HG03378 (cell line): ENCODE data around the gene AGAP5.
"Not testable (repeated sequence)": the region's sequence is repeated elsewhere in the genome, so short reads cannot be mapped to it uniquely, and the experiment has no call there.

Source experiments
- ATAC-seq: cut with Tn5 transposase; IDR thresholded peaks from one replicate; pipeline ENCODE4 v1.9.1; 2021; ENCODE audit warnings: mild to moderate bottlenecking, moderate library complexity; ENCODE audit not compliant: unreplicated experiment

The AGAP5 gene

GRCh38 chr10:73662705-73663104 is 35.2 kb downstream of the AGAP5 start:
- not testable (repeated sequence) for ATAC-seq

GRCh38 chr10:73655990-73656298 is 42.0 kb downstream of the AGAP5 start, which contains the start of gene SYNPO2L:
SYNPO2L (minus strand) TSS chr10:73656029; CDS start chr10:73655922, 107 bp downstream.
- no peak for ATAC-seq

GRCh38 chr10:73655257-73655989 is 42.5 kb downstream of the AGAP5 start:
- ATAC-seq: no peak

- ATAC-seq: no peak
Observed at GRCh38 chr10:73653701-73654100, 44.2 kb downstream of the AGAP5 start.

- ATAC-seq: no peak
Observed at GRCh38 chr10:73653195-73653594, 44.7 kb downstream of the AGAP5 start.

GRCh38 chr10:73650537-73651331 is 47.2 kb downstream of the AGAP5 start:
- no peak for ATAC-seq

- no peak for ATAC-seq
Observed at GRCh38 chr10:73649876-73650536, 47.9 kb downstream of the AGAP5 start.

- no peak for ATAC-seq
Observed at GRCh38 chr10:73648975-73649829, 48.7 kb downstream of the AGAP5 start.

- ATAC-seq: no peak
Observed at GRCh38 chr10:73647875-73648651, 49.8 kb downstream of the AGAP5 start.

- ATAC-seq: no peak
Observed at GRCh38 chr10:73647211-73647874, 50.6 kb downstream of the AGAP5 start.

GRCh38 chr10:73646598-73647041 is 51.3 kb downstream of the AGAP5 start:
- ATAC-seq: no peak

- ATAC-seq: no peak
Observed at GRCh38 chr10:73645251-73645650, 52.7 kb downstream of the AGAP5 start.

GRCh38 chr10:73644767-73645166 is 53.1 kb downstream of the AGAP5 start:
- no peak for ATAC-seq

GRCh38 chr10:73644015-73644743 is 53.7 kb downstream of the AGAP5 start:
- ATAC-seq: peak; percentile 80

GRCh38 chr10:73643362-73643761 is 54.5 kb downstream of the AGAP5 start:
- no peak for ATAC-seq

GRCh38 chr10:73641328-73642060 is 56.4 kb downstream of the AGAP5 start, which contains the start of gene MYOZ1:
MYOZ1 (minus strand) TSS chr10:73641474; CDS start chr10:73640017, 1,457 bp downstream.
- ATAC-seq: no peak

GRCh38 chr10:73639286-73639685 is 58.6 kb downstream of the AGAP5 start:
- ATAC-seq: no peak

GRCh38 chr10:73635781-73636180 is 62.1 kb downstream of the AGAP5 start:
- no peak for ATAC-seq
